ENCODE measurements around the gene CD300A.
A peak's percentile ranks its signal among the peaks of the same experiment; 100 is the strongest.

Gene CD300A

GRCh38 chr17:74513987-74514631 lies 47.7 kb downstream of the CD300A start (continued):
- peak; percentile 38; the same call in 1 of the 2 replicates for TF ChIP-seq ZNF518A (tag by site-specific recombination; conservative IDR thresholded peaks at IDR 0.05; ENCODE audit: low read depth)
- TF ChIP-seq ZNF449 (tag by site-specific recombination; IDR thresholded peaks at IDR 0.05), result no peak
- no peak; the same call in 1 of the 2 replicates for TF ChIP-seq ZBTB6 (tag by site-specific recombination; IDR thresholded peaks at IDR 0.05)
- peak; percentile 99 for TF ChIP-seq ZNF785 (tag by site-specific recombination; IDR thresholded peaks at IDR 0.05)
- peak; percentile 93 for TF ChIP-seq ZSCAN18 (tag by site-specific recombination; IDR thresholded peaks at IDR 0.05)
- TF ChIP-seq ZNF555 (tag by site-specific recombination; conservative IDR thresholded peaks at IDR 0.05), result peak; percentile 18
- no peak; the same call in 1 of the 2 replicates for TF ChIP-seq REPIN1 (tag by site-specific recombination; IDR thresholded peaks at IDR 0.05; ENCODE audit: low read depth)
- no peak; the same call in 1 of the 2 replicates for TF ChIP-seq YY1 (tag by site-specific recombination; IDR thresholded peaks at IDR 0.05)
- peak; percentile 94 for TF ChIP-seq ZNF354C (tag by site-specific recombination; IDR thresholded peaks at IDR 0.05; ENCODE audit: borderline replicate concordance, low read depth)
- peak; percentile 98 for TF ChIP-seq SALL2 (tag by site-specific recombination; IDR thresholded peaks at IDR 0.05; ENCODE audit: borderline replicate concordance)
- no peak; the same call in 1 of the 2 replicates for TF ChIP-seq ZNF776 (tag by site-specific recombination; IDR thresholded peaks at IDR 0.05; ENCODE audit: borderline replicate concordance)
- no peak for TF ChIP-seq MEIS1 (CRISPR knock-in tag; IDR thresholded peaks at IDR 0.05; ENCODE audit: borderline replicate concordance)
- no peak for TF ChIP-seq ZNF280C (tag by site-specific recombination; IDR thresholded peaks at IDR 0.05)
- TF ChIP-seq PRDM4 (tag by site-specific recombination; IDR thresholded peaks at IDR 0.05), result peak; percentile 39; the same call in 1 of the 2 replicates
- peak; percentile 46; the same call in 1 of the 2 replicates for TF ChIP-seq ZNF16 (tag by site-specific recombination; IDR thresholded peaks at IDR 0.05; ENCODE audit: low read depth)
- no peak for TF ChIP-seq ZNF768 (tag by site-specific recombination; IDR thresholded peaks at IDR 0.05)
- peak; percentile 53 for TF ChIP-seq ZNF692 (tag by site-specific recombination; IDR thresholded peaks at IDR 0.05)
- TF ChIP-seq ZNF184 (tag by site-specific recombination; IDR thresholded peaks at IDR 0.05), result peak; percentile 49; the same call in 1 of the 2 replicates
- TF ChIP-seq ZNF155 (tag by site-specific recombination; IDR thresholded peaks at IDR 0.05), result peak; percentile 99
- 0 out of 2 replicates have a peak, but pooled peaks have one; percentile 9 for TF ChIP-seq ZNF792 (tag by site-specific recombination; IDR thresholded peaks at IDR 0.05)
- no peak for TF ChIP-seq HOXD13 (CRISPR knock-in tag; IDR thresholded peaks at IDR 0.05; ENCODE audit: borderline replicate concordance)
- peak; percentile 5; the same call in 1 of the 2 replicates for TF ChIP-seq ZNF10 (tag by site-specific recombination; IDR thresholded peaks at IDR 0.05)
